ENCODE results near the gene EVA1B. TPM values are rescaled to one million over a fixed set of nuclear protein-coding genes. Genes with fewer than 3 reads are reported as not detected.

The EVA1B gene
- total and polyA plus RNA-seq, 2 donors (not counting 1 experiment from before 2014, with no cell fraction given), result 0.67 to 2.9 TPM

DNA sequence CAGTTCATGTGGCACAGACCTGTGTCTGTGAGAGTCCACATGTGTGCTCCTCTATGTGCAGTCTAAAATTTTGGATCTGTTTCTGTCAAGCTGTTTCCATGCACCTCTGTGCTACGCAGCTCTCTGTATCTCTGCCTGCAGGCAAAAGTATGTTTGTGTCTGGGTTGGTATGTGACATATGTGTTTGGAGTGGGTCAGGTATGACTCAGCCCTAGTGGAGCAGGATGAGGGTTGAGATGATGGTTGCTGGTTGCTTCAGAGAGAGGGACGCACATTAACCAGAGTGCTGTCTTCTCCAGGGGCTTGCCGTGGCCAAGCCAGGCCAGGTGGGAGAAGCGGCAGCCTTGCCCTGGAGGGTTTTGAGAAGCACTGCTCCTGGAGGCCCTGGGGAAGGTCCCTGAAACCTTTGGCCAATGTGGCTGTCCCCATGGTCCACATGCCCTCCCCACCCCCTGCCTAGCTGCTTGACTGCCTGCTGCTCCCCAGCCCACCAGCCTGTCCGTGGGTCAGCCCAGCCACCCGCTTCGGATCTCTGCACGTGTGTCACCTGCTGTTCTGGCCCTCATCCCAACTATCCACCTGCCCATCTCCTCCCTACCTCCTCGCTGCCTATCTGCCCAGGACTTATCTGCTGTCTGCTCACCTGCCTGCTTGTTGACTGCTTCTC is 4.1 kb upstream of the EVA1B start:
- intact Hi-C loops (cut with micrococcal nuclease), result no loop called here
- peaks cover 50% of the 10 kb centered on the region for H3K27me3 Mint-ChIP-seq
- DNase-seq, result no peak
- no peak overlapping the region for H3K4me3 Mint-ChIP-seq
- H3K36me3 ChIP-seq (replicated peaks in 1 of 2; ENCODE audit: control extremely low read depth in 1 of 2, control insufficient read depth in 1 of 2, extremely low read depth in 1 of 2, insufficient read depth in 2 of 2, low read length in 1 of 2), result no peaks in the 10 kb centered on the region
- POLR2A ChIA-PET, result no interaction called here
- H3K4me1 ChIP-seq (ENCODE audit: control insufficient read depth in 2 of 2, insufficient read depth in 2 of 2, low read length in 2 of 2), result peaks cover 16 to 18% of the 10 kb centered on the region in 2 donors
- H2AFZ ChIP-seq (ENCODE audit: insufficient read depth, low read depth, low read length, poor library complexity, severe bottlenecking), result no peak overlapping the region
- peaks cover 17% of the 10 kb centered on the region for H3K4me1 Mint-ChIP-seq
- 91% methylated on average over 9 of the region's 9 CpGs for WGBS (ENCODE audit: insufficient coverage)
- no peak overlapping the region for H3K4me3 ChIP-seq (ENCODE audit: control extremely low read depth in 1 of 5, extremely low read depth in 1 of 5, insufficient read depth in 1 of 5, low read depth in 2 of 5, low read length in 4 of 5)
- H3K4me2 ChIP-seq (replicated peaks; ENCODE audit: low read depth, low read length, poor library complexity, severe bottlenecking), result no peak overlapping the region
- peaks cover 0 to 33% (median 12%) of the 10 kb centered on the region in 4 experiments for H3K27me3 ChIP-seq (replicated peaks in 1 of 4; ENCODE audit: control extremely low read depth in 1 of 4, control insufficient read depth in 3 of 4, insufficient read depth in 4 of 4, low read length in 3 of 4)
- no peaks in the 10 kb centered on the region for H3K79me2 ChIP-seq (ENCODE audit: control insufficient read depth, insufficient read depth, low read length)
- H3K9me3 Mint-ChIP-seq (ENCODE audit: insufficient read depth), result no peaks in the 10 kb centered on the region
- no peaks in the 10 kb centered on the region for H3K9me3 ChIP-seq (ENCODE audit: control extremely low read depth in 1 of 3, control insufficient read depth in 2 of 3, insufficient read depth in 1 of 3, low read length in 2 of 3)
- TF ChIP-seq EZH2 (IDR thresholded peaks at IDR 0.05; ENCODE audit: borderline replicate concordance, insufficient read depth, low read depth, low read length, poor library complexity, severe bottlenecking), result no peak
- TF ChIP-seq, protein P1, sequence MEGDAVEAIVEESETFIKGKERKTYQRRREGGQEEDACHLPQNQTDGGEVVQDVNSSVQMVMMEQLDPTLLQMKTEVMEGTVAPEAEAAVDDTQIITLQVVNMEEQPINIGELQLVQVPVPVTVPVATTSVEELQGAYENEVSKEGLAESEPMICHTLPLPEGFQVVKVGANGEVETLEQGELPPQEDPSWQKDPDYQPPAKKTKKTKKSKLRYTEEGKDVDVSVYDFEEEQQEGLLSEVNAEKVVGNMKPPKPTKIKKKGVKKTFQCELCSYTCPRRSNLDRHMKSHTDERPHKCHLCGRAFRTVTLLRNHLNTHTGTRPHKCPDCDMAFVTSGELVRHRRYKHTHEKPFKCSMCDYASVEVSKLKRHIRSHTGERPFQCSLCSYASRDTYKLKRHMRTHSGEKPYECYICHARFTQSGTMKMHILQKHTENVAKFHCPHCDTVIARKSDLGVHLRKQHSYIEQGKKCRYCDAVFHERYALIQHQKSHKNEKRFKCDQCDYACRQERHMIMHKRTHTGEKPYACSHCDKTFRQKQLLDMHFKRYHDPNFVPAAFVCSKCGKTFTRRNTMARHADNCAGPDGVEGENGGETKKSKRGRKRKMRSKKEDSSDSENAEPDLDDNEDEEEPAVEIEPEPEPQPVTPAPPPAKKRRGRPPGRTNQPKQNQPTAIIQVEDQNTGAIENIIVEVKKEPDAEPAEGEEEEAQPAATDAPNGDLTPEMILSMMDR (IDR thresholded peaks at IDR 0.05), result no peak
- ATAC-seq (ENCODE audit: low read depth), result no peak
- CTCF ChIA-PET, result no interaction called here
- no peaks in the 10 kb centered on the region for H4K20me1 ChIP-seq (ENCODE audit: control insufficient read depth, insufficient read depth, low read length, poor library complexity, severe bottlenecking)
- no peak overlapping the region for H3K9ac ChIP-seq (ENCODE audit: low read length)
- H3K27ac ChIP-seq (ENCODE audit: low read length in 2 of 2), result no peak overlapping the region
- no peak overlapping the region for H3K27ac Mint-ChIP-seq

DNA sequence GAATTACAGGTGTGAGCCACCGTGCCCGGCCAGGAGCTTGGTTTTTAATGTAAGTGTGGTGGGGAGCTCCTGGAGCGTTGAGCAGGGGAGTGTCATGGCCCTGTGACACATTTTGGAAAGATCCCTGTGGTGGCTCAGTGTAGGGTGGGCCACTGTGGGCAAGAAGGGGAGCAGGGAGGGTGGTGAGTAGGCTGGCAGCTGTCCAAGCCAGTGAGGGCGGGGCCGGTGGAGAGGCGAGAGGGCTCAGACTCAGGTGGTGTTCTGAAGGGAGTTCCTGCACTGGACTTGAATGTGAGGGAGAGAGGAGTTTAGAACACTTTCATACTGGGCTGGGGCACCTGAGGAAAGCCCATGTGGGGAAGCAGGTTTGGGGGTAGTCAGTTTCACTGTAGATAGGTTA is 3.1 kb upstream of the EVA1B start:
- Histone ChIP-seq H3K4me3 (ENCODE audit: control extremely low read depth in 1 of 5, extremely low read depth in 1 of 5, insufficient read depth in 1 of 5, low read depth in 2 of 5, low read length in 4 of 5) (no peak overlapping the region), H3K9me3 (ENCODE audit: control extremely low read depth in 1 of 3, control insufficient read depth in 2 of 3, insufficient read depth in 1 of 3, low read length in 2 of 3) (no peaks in the 10 kb centered on the region), H3K79me2 (ENCODE audit: control insufficient read depth, insufficient read depth, low read length) (no peaks in the 10 kb centered on the region), H3K27ac (ENCODE audit: low read length in 2 of 2) (no peak overlapping the region), H3K27me3 (replicated peaks in 1 of 4; ENCODE audit: control extremely low read depth in 1 of 4, control insufficient read depth in 3 of 4, insufficient read depth in 4 of 4, low read length in 3 of 4) (peaks cover 0 to 34% (median 12%) of the 10 kb centered on the region in 4 experiments), H3K36me3 (replicated peaks in 1 of 2; ENCODE audit: control extremely low read depth in 1 of 2, control insufficient read depth in 1 of 2, extremely low read depth in 1 of 2, insufficient read depth in 2 of 2, low read length in 1 of 2) (no peaks in the 10 kb centered on the region), H3K9ac (ENCODE audit: low read length) (no peak overlapping the region), H2AFZ (ENCODE audit: insufficient read depth, low read depth, low read length, poor library complexity, severe bottlenecking) (no peak overlapping the region), H4K20me1 (ENCODE audit: control insufficient read depth, insufficient read depth, low read length, poor library complexity, severe bottlenecking) (peaks cover 8% of the 10 kb centered on the region), H3K4me1 (ENCODE audit: control insufficient read depth in 2 of 2, insufficient read depth in 2 of 2, low read length in 2 of 2) (peaks cover 26% of the 10 kb centered on the region in 2 donors), H3K4me2 (replicated peaks; ENCODE audit: low read depth, low read length, poor library complexity, severe bottlenecking) (no peak overlapping the region)
- no peak for DNase-seq
- POLR2A ChIA-PET, result interaction anchor here (0.6 kb wide), 1 partner anchor 87 kb away, joined by 3 read pairs; no protein-coding TSS in a partner anchor
- no peak overlapping the region for H3K4me3 Mint-ChIP-seq
- intact Hi-C loops (cut with micrococcal nuclease), result no loop called here
- CTCF ChIA-PET, result no interaction called here
- TF ChIP-seq EZH2 (IDR thresholded peaks at IDR 0.05; ENCODE audit: borderline replicate concordance, insufficient read depth, low read depth, low read length, poor library complexity, severe bottlenecking), result no peak
- TF ChIP-seq, protein P1 (IDR thresholded peaks at IDR 0.05), result no peak
- peaks cover 44% of the 10 kb centered on the region for H3K27me3 Mint-ChIP-seq
- H3K4me1 Mint-ChIP-seq, result peaks cover 23% of the 10 kb centered on the region
- H3K9me3 Mint-ChIP-seq (ENCODE audit: insufficient read depth), result no peaks in the 10 kb centered on the region
- no peak for ATAC-seq (ENCODE audit: low read depth)
- WGBS (ENCODE audit: insufficient coverage), result 59% methylated on average over 6 of the region's 6 CpGs
- H3K27ac Mint-ChIP-seq, result no peak overlapping the region

All from B cell (primary cell).